ENCODE data around the gene AKR1B1. TPM values are rescaled to one million over a fixed set of nuclear protein-coding genes. Genes with fewer than 3 reads are reported as not detected.

The AKR1B1 gene
- total and polyA plus RNA-seq, 2 of the 4 experiments (the other 2 are of a cell fraction): 90.9 to 201 TPM

GRCh38 chr7:134472572-134473244 lies 13.8 kb upstream of the AKR1B1 start:
- intact Hi-C loops (cut with micrococcal nuclease) (no loop called here), dilution Hi-C loops (cut with HindIII; ENCODE audit: low sequenced_read_pairs, unreplicated experiment) (no loop called here), in situ Hi-C loops (cut with MboI; ENCODE audit: low sequenced_read_pairs) (no loop called here)
- Histone ChIP-seq H3K9me3 (ENCODE audit: control insufficient read depth, insufficient read depth, low read length) (no peaks in the 10 kb centered on the region), H2AFZ (replicated peaks; ENCODE audit: low read length, poor library complexity) (no peak overlapping the region), H3K4me1 (ENCODE audit: control insufficient read depth, insufficient read depth, low read length) (no peaks in the 10 kb centered on the region; the same call in 1 of the 2 replicates), H3K36me3 (ENCODE audit: control insufficient read depth, insufficient read depth, low read length) (no peaks in the 10 kb centered on the region), H2AK5ac (ENCODE audit: low read depth, low read length) (no peak overlapping the region), H3K56ac (ENCODE audit: extremely low read depth, insufficient read depth, low read length) (no peak overlapping the region), H3K4ac (ENCODE audit: low read depth, low read length) (no peak overlapping the region), H3K4me2 (ENCODE audit: low read depth, low read length) (no peak overlapping the region), H3K23ac (ENCODE audit: low read depth, low read length) (no peak overlapping the region), H3K14ac (replicated peaks; ENCODE audit: low read depth, low read length) (no peak overlapping the region), H2BK120ac (ENCODE audit: low read depth, low read length) (no peak overlapping the region), H4K8ac (ENCODE audit: low read depth in 2 of 2, low read length in 2 of 2) (no peak overlapping the region), H2BK15ac (ENCODE audit: low read depth, low read length) (no peak overlapping the region), H2BK20ac (ENCODE audit: low read depth, low read length) (no peak overlapping the region), H4K91ac (ENCODE audit: insufficient read depth, low read depth, low read length) (no peak overlapping the region), H4K5ac (ENCODE audit: low read depth, low read length) (no peak overlapping the region), H3K18ac (ENCODE audit: low read depth, low read length) (no peak overlapping the region), H2AK9ac (replicated peaks; ENCODE audit: low read depth, low read length, poor library complexity) (no peak overlapping the region), H2BK5ac (ENCODE audit: low read depth, low read length, poor library complexity, severe bottlenecking) (no peak overlapping the region), H4K20me1 (ENCODE audit: insufficient read depth, low read length) (no peaks in the 10 kb centered on the region), H3K79me1 (ENCODE audit: low read depth in 1 of 2, low read length in 2 of 2) (no peaks in the 10 kb centered on the region), H3K27me3 (ENCODE audit: control insufficient read depth, insufficient read depth, low read length) (no peaks in the 10 kb centered on the region), H3K4me3 (ENCODE audit: insufficient read depth, low read depth, low read length) (no peak overlapping the region), H3K9me1 (ENCODE audit: insufficient read depth, low read length) (0 out of 2 replicates have a peak, but pooled peaks cover 5% of the 10 kb centered on the region), H3K27ac (ENCODE audit: insufficient read depth, low read length) (no peak overlapping the region), H3K9ac (ENCODE audit: low read depth, low read length) (no peak overlapping the region)
- no CpG with 5 or more reads among the region's 2 CpGs for WGBS, 2 experiments (ENCODE audit: extremely low coverage in 2 of 2, insufficient read length in 1 of 2)
- TF ChIP-seq CEBPB (IDR thresholded peaks at IDR 0.05; ENCODE audit: low read depth, low read length): peak; percentile 56
- TF ChIP-seq NFE2L2 (IDR thresholded peaks at IDR 0.05; ENCODE audit: low read depth, low read length): no peak
- ChIA-PET CTCF (no interaction called here), POLR2A (ENCODE audit: unreplicated experiment) (no interaction called here)
- DNase-seq (no peak), ATAC-seq (ENCODE audit: low read depth) (no peak)
- no TSS peak for BruUV-seq (replicated peaks)

Data from IMR-90 (cell line).